NK-92 (cell line): ENCODE data around the gene AIG1.
"Not testable (repeated sequence)": the region's sequence is repeated elsewhere in the genome, so short reads cannot be mapped to it uniquely, and the experiment has no call there.

Experiments used
- DNase-seq: peaks from one replicate; lab custom pipeline; 2025; ENCODE audit not compliant: unreplicated experiment; lab: John Stamatoyannopoulos, UW

The AIG1 gene

DNA sequence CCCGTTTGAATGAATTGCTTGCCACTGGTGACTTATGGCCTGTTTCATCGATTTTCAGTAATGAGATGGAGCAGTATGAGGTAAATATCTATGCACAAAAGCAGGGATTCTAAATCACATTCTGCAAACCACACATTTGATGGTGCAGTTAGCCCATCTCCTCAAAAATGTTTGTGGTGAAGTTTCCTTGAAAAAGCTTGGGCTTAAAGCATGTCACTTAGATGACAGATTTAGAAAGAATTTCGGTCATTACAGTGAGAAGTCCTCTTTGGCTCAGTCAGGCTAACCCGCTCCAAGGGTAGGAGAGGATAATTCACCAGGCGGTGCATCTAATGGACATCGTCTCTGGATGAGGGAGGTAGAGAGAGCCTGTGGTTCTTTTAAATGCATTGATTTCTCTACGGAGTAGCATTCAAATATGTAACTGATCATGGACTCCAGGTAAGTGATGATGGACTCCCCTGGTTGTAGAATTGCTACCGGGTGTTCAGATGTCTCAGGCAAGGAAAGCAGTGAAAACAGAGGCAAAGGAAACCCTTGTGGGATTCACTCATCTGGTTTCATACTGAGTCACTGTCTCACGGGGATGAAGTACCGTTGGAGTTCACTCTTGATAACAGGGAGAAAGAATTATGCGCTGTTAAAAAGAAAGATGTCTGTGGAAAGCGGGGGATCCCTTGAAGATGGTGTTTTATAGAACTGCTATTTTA lies 65.3 kb downstream of the AIG1 start:
- DNase-seq: no peak

DNA sequence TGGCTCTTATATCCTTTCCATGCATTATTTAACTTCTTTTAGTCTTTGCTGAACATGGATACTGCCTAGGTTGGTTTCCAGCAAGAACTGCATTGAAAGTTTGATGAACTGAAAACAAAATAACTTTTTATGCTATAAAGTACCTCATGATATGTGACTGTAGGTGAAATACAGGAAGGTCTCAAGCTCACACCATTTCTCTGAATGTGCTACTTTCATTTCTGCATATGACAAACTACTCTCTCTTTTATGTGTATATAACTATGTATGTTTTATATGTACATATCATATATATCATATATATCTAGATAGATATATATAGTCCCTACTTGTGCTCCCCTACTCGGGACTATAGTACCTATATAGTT lies 65.9 kb downstream of the AIG1 start:
- no peak for DNase-seq

DNA sequence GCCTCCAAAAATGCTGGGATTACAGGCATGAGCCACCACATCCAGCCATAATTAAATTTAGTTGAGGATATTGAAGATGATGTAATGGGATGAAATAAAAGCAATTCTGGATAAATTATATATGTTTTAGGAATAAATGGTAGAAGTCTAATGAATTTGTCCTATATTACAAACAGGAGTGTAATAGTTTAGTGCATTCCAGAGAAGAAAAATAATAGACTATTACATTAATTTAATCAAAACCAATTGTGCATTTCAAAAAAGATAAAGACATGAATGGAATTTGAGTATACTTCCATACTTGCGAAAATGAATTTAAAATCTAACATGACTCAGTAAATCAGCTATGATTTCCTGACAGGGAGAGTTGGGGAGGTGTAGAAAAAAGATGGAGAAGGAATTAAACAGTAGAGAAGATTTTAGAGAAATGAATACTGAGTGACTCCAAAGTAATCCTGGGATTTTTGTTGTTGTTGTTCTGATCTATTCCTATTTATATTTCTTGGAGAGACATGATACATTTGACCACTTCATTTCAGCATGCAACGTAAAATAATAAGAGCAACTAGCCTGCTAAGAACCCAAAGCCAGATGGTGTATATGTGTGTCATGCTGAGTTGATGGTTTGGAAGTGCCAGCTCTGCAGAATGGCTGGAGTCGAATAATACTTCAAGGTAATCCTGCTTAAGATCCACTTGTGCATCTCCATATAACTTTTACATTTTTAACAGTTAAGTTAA lies 67.4 kb downstream of the AIG1 start:
- DNase-seq: no peak

DNA sequence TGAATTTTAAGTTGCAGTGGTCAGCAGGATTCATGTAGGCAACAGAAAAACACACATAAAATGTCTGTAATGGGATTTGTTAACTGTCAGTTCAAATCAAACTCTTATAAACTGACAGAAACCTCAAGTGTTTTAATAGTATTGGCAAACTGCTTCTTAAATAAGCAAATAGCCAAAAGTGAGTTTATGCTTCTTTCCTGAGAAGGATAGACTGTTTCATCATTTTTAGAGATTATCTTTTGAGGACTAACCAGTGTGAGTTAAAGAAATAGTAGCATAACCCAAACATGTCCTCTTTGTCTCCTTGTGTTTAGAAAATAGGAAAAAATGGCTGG lies 68.0 kb downstream of the AIG1 start:
- DNase-seq: no peak

DNA sequence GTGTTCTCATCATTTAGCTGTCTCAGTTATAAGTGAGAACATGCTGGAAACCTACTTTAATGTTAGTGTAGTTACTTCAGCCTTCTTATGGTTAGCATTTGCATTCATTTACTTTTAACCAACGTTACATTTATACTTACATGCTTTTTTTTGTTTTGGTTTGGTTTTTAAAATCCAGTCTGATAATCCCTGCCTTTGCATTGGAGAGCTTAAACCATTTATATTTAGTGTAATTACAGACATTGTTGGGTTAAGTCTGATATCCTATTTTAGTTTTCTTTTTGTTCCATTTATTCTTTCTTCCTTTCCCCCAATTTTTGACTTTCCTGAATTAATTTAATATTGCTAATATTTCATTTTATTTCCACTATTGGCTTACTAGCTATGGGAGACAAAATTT lies 70.2 kb downstream of the AIG1 start:
- no peak for DNase-seq

DNA sequence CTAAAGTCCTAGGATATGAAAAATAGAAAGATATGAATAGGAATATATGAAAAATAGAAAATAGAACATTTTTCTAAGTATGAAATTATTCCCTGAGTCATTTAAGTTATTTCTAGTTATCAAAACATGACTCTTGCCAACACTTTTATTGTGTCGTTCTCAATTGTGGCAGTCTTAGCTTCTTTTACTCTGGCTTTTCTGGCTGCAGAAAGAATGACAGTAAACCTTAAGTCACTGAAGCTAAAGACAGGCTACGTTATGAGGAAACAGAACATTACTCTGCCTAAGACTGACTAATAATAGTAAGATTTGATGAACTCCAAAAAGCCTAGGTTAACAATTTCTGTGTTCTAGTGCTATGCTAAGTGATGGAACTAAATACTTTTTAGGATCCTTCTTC lies 74.6 kb downstream of the AIG1 start:
- DNase-seq: no peak

DNA sequence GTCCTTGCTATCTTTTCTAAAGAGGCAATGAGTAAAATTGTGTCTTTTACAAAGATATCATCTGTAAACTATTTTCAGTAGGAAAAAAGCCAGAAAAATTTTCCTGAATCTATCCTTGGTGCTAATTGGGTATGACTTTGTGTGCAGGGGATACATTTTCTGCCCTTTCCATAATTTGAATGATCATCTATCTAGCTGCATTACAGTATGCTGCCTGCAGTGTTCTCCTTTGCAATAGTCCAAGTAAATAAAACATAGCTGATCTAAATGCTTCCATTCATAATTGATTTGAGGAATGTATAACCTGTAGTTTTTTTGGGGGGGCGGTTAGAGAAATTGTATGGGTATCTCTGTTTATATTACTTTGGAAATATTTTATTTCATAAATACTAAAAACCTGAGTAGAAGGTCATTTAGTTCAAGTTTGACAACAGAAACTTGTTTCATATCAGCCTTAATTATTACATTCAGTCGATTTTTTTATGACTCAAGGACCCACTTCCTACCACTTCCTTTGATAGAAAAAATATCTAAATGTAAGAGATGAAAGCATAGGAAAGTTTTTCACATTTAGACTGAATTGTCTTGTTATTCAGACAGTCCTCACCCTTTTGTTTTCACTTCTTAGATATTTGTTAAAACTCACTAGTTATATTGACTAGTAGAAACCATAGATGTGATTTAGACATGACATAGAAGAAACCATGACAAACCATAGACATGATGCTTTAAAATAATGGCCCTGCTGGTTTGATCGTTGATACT lies 75.3 kb downstream of the AIG1 start:
- DNase-seq: no peak

DNA sequence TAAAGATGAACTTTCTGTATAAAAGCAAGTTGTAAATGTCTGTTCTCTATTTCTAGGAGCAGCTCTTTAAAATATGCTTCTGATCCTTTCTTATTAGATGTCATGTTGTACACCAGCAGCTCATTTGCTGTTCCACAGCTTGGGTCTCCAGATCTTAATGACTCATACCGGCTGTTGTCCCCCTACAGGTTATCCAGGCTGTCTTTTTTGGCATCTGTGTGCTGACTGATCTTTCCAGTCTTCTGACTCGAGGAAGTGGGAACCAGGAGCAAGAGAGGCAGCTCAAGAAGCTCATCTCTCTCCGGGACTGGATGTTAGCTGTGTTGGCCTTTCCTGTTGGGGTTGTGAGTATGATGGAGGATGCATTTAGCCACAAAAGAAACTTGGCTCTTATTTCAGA lies 76.0 kb downstream of the AIG1 start:
- no peak for DNase-seq

DNA sequence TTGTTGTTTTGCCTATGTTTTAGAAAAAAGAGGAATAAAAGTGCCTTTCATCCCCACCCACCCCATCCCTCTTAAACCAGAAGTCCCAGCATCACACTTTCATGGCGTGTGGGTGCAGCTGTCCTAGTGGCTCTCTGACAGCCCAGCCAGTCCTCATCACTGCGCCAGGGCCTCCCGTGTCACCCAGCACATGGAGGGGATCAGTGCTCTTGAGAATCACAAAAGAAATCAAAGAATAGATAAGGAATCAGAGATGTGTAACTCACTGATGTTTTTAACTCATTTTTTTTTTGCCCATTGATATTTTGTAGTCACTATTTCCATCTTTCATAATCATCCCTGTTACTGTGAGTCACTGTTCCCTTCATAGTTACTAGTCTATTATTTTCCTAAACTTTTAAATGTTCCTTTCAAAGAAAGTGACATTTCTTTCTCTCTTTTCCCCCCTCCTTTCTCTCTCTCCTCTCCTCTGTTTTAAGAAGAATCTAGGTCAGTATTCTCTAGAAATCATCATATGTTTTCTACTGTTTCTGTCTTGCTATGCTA lies 78.6 kb downstream of the AIG1 start:
- no peak for DNase-seq

DNA sequence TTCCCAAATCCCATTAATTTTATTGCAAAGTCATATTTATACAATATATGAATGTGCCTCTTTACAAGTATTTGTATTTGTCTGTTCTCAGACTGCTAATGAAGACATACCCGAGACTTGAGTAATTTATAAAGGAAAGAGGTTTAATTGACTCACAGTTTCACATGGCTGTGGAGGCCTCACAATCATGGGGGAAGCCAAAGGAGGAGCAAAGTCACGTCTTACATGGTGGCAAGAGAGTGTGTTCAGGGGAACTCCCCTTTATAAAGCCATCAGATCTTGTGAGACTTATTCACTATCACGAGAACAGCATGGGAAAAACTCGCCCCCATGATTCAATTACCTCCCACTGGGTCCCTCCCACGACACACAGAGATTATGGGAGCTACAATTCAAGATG lies 79.2 kb downstream of the AIG1 start:
- not testable (repeated sequence) for DNase-seq

DNA sequence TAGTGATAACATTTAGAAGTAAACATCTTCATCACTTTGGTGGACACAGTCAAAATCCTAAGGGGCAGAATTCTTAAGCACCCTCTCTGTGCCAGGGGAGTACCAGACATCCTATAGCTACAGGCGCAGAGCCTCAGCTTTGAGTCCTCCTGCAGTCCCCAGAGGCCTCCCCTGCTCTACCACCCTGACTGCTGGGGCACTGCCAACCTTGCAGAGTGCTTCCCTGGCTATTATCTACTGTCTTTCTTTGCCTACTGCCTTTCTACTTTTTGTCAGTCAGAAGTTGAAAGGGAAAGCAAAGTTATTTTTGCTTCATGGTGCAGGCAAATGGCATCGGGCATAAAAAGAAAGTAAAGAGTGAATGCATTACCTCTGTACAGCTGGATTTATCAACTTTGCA lies 80.1 kb downstream of the AIG1 start:
- DNase-seq: no peak

DNA sequence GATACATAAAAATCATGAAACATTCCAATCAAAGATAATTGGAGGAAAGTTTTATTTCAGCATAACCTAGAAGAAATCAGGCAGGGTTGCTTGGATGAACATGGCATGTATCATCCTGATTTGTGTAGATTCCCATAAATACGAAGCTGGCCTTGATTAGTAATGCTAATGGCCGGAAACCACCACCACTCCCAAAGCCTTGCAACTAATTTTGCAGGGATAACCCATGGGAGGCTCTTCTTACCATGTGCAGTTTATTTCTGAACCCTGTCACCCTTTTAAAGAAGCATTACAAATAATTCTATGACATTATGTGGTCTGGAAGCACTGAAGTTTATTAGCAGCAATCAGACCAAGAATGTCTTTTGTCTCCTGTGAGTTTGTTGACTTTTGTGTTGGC lies 80.8 kb downstream of the AIG1 start:
- no peak for DNase-seq

DNA sequence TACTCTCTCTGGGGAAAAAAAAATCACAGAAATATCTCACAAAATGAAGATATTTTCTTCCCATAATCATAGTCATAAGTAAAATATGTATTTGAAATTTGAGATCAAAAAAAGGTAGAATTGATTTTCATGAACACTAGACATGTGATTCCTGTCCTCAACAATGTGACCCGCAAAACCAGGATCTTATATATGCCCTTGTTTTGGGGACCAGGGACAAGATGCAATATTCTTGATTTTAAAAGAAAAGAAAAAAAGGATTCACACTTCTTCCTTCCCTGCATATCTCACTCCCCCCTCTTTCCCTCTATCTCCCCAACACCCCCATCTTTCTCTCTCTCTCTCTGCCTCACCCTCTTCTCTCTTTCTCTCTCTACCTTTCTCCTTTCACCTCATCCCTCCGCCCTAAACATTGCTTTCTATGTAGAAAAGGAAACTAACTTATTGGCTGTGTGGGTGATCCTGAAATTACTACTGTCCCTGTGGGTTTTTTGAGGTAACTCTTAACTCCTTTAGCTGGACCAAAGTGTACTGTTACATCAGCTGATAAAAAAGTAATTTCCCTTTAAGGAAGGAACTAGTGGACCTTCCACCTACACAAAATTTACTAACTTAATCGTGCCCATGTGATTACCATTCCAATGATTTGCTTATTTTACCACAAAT lies 85.6 kb downstream of the AIG1 start:
- no peak for DNase-seq

DNA sequence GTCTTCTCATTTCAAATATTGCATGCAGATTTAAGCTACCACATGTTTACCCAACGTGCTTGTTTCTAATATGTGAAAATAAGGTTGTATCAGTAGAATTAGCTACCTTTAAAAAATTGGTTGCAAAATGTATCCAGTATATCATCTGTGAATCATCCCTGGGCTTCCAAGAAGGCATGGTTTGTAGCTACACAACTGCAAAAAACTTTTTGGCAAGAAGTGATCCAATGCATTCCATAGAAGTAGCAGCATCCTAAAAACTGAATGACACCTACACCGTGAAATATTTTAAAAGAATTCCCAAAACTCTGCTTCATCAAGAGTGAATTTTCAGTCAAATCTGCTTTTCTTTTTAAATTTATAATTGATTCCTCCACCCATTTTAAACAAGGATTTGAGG lies 89.1 kb downstream of the AIG1 start:
- DNase-seq: no peak

DNA sequence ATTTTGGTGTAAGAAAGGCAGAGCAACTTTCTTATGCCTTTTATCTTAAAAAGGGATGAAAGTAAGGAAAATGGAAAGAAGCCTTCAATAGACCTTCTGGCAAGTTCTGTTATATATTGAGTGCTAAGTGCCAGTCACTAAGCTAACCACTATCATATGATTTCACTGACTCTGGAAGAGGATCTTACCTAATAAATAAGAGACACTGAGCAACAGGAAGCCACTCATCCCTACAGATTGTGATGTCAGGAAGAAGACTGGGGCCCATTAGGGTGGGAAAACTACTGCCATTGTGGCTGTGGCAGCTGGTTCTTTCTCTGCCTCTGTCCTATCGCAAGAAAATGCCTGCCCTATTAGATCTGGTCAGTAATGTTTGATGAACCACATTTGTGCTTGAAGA lies 89.6 kb downstream of the AIG1 start:
- DNase-seq: no peak

DNA sequence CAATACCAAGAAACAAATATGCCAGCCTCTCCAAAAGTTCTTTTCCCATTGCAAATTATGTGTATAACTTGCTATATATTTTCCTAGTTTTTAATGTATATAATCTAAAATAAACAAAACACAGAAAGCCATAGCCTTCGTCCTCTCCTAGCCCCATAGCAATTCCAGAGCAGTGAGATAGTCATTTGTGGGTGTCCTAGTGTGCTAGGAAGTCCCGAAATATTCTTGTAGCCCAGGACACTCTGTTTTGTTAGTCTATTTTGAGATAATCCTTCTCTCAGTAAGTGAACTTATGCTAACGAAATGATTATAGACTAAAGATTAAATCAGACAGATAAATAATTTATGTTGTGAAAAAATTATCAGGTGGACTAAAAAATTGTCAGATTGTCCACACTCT lies 90.7 kb downstream of the AIG1 start:
- DNase-seq: no peak

DNA sequence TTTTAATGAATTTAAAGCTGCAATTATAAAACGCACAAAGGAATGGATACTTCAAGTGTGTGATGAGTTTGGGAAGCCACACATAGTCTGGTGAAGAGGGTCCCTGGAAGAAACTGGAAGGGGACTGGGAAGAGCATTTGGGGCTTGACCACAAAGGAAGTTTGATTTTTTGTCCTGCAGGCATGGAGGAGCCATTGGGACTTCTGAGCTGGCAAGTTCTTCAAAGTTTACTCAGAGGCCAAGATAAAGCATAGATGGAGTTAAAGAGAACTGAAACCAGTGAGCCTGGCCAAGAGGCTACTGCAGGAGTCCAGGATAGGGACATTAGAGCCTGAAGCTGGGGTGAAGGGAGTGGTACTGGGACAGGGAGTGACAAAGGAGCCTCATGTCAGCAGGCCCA lies 95.0 kb downstream of the AIG1 start:
- DNase-seq: no peak

DNA sequence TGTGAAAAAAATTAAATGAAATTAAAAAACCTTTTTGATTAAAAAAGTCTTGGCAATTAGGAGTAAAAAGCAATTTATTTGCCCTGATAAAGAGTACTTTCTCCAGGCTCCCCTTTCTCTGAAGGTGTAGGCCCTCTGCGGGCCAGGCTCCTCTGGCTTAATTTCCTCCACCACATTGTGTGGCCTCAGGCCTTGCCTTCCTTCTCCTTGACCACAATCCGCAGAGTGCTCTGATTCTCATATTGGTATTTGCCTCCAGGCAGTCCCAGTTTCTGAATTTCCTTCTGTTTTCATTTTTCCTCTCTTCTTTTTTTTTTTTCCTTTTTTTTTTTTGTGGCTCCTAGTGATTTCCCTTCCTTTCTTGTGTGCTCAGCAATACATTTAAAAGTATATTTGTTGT lies 96.4 kb downstream of the AIG1 start:
- no peak for DNase-seq

DNA sequence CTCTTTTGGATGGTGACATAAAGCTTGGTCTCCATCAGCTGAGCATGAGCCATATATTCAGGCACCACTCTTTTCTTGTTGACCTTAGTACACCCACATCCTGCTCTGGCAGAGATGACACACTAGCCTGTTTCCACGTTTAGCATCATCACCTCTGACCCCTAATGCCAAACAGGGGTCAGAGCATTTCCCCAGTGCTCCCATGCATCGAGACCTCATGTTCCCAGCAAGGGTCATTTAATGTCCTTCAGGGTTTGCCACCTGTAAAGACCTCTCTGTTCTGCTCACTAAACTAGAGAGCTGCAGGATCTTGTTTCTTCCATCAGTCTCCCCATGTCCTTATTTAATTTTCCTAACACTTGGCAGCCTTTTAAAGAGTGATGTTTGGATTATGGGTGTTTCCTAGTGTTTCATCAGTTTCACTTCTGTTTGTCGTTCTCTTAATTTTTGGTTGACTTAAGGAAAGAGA lies 97.5 kb downstream of the AIG1 start:
- no peak for DNase-seq

DNA sequence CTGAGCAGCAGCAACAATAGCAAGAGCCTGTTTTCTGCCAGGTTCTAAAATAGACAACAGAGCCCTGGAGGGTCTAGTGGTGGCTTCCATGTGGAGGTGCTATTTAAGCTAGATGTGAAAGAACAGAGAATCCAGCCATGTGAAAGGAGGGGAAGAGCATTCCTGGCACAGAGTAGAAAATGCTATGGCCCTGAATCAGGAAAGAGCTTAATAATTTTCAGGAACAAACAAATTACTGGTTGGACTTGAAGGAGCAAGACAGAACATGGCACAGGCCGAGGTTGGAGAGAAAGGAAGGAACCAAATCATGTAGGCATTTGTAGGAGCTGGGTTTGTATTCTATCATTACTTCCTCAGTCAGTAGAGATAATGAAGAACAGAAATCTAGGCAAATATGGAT lies 98.3 kb downstream of the AIG1 start:
- DNase-seq: no peak

DNA sequence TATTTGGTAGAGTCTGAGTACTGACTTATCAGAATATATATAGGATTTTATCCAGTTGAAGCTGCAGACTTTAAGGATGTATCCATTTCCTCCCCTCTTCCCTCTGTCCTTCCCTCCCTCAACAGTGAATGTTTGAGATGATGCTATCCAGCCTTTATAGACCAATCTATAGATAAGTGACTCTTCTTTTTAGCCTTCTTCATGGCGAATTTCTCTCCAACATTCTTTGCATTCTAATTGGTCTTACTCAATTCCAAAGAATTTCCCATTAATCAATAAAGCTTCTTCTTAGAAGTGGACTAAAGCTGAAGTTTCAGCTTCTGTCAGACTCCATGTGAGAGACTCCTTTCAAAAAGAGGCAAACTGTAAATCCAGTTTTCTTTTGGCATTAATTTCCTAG lies 99.3 kb downstream of the AIG1 start:
- no peak for DNase-seq
